ENCODE results near the gene PARD3B.

The PARD3B gene

GRCh38 chr2:205656461-205656860, 1111.2 kb downstream of the PARD3B start:
- H3K27ac Mint-ChIP-seq = no peak overlapping the region
- H3K27me3 Mint-ChIP-seq = no peaks in the 10 kb centered on the region
- no peak overlapping the region for H3K4me3 Mint-ChIP-seq
- peaks cover 24% of the 10 kb centered on the region for H3K4me1 Mint-ChIP-seq
- no peak for ATAC-seq
- H3K9me3 Mint-ChIP-seq = no peaks in the 10 kb centered on the region
- no peak for DNase-seq
- H3K36me3 Mint-ChIP-seq (ENCODE audit: low read depth) = no peaks in the 10 kb centered on the region

- ATAC-seq (no peak), DNase-seq (no peak)
- no peaks in the 10 kb centered on the region for H3K9me3 Mint-ChIP-seq
- H3K36me3 Mint-ChIP-seq (ENCODE audit: low read depth) = no peaks in the 10 kb centered on the region
- H3K4me3 Mint-ChIP-seq = no peak overlapping the region
- no peaks in the 10 kb centered on the region for H3K27me3 Mint-ChIP-seq
- no peak overlapping the region for H3K27ac Mint-ChIP-seq
- peaks cover 27% of the 10 kb centered on the region for H3K4me1 Mint-ChIP-seq
Observed at GRCh38 chr2:205656941-205657340, 1111.7 kb downstream of the PARD3B start.

- Mint-ChIP-seq H3K36me3 (ENCODE audit: low read depth) (no peaks in the 10 kb centered on the region), H3K4me1 (peaks cover 32% of the 10 kb centered on the region), H3K27ac (no peak overlapping the region), H3K27me3 (no peaks in the 10 kb centered on the region), H3K9me3 (no peaks in the 10 kb centered on the region), H3K4me3 (no peak overlapping the region)
- DNase-seq (no peak), ATAC-seq (no peak)
Observed at GRCh38 chr2:205657579-205657978, 1112.3 kb downstream of the PARD3B start.

GRCh38 chr2:205658068-205658467, 1112.8 kb downstream of the PARD3B start:
- no peak overlapping the region for H3K27ac Mint-ChIP-seq
- H3K4me3 Mint-ChIP-seq = no peak overlapping the region
- DNase-seq (no peak), ATAC-seq (no peak)
- H3K36me3 Mint-ChIP-seq (ENCODE audit: low read depth) = no peaks in the 10 kb centered on the region
- H3K9me3 Mint-ChIP-seq = no peaks in the 10 kb centered on the region
- H3K27me3 Mint-ChIP-seq = no peaks in the 10 kb centered on the region
- peaks cover 33% of the 10 kb centered on the region for H3K4me1 Mint-ChIP-seq

GRCh38 chr2:205658572-205658971, 1113.3 kb downstream of the PARD3B start:
- Mint-ChIP-seq H3K9me3 (no peaks in the 10 kb centered on the region), H3K27ac (no peak overlapping the region), H3K4me1 (peaks cover 33% of the 10 kb centered on the region), H3K36me3 (ENCODE audit: low read depth) (no peaks in the 10 kb centered on the region), H3K4me3 (no peak overlapping the region), H3K27me3 (no peaks in the 10 kb centered on the region)
- no peak for DNase-seq
- ATAC-seq = no peak

- no peak for ATAC-seq
- Mint-ChIP-seq H3K9me3 (no peaks in the 10 kb centered on the region), H3K27me3 (no peaks in the 10 kb centered on the region), H3K27ac (no peak overlapping the region), H3K36me3 (ENCODE audit: low read depth) (no peaks in the 10 kb centered on the region), H3K4me1 (peaks cover 33% of the 10 kb centered on the region), H3K4me3 (no peak overlapping the region)
- DNase-seq = no peak
Observed at GRCh38 chr2:205659922-205660321, 1114.6 kb downstream of the PARD3B start.

- Mint-ChIP-seq H3K36me3 (ENCODE audit: low read depth) (no peaks in the 10 kb centered on the region), H3K9me3 (no peaks in the 10 kb centered on the region), H3K4me3 (peak overlapping the region; percentile 13), H3K27me3 (no peaks in the 10 kb centered on the region), H3K27ac (peak overlapping the region; percentile 31), H3K4me1 (peaks cover 26% of the 10 kb centered on the region)
- DNase-seq = peak; percentile 44
- ATAC-seq = peak; percentile 71
Observed at GRCh38 chr2:205660521-205661124, 1115.3 kb downstream of the PARD3B start.

- Mint-ChIP-seq H3K27ac (no peak overlapping the region), H3K4me1 (peaks cover 25% of the 10 kb centered on the region), H3K4me3 (no peak overlapping the region), H3K27me3 (no peaks in the 10 kb centered on the region), H3K36me3 (ENCODE audit: low read depth) (no peaks in the 10 kb centered on the region), H3K9me3 (no peaks in the 10 kb centered on the region)
- no peak for DNase-seq
- ATAC-seq = no peak
Observed at GRCh38 chr2:205661281-205661680, 1116.0 kb downstream of the PARD3B start.

GRCh38 chr2:205662206-205662965, 1117.1 kb downstream of the PARD3B start:
- ATAC-seq = no peak
- Mint-ChIP-seq H3K4me3 (no peak overlapping the region), H3K9me3 (no peaks in the 10 kb centered on the region), H3K27me3 (no peaks in the 10 kb centered on the region), H3K4me1 (peaks cover 25% of the 10 kb centered on the region), H3K27ac (no peak overlapping the region), H3K36me3 (ENCODE audit: low read depth) (no peaks in the 10 kb centered on the region)
- no peak for DNase-seq

GRCh38 chr2:205665791-205666190, 1120.5 kb downstream of the PARD3B start:
- H3K27me3 Mint-ChIP-seq = no peaks in the 10 kb centered on the region
- no peaks in the 10 kb centered on the region for H3K36me3 Mint-ChIP-seq (ENCODE audit: low read depth)
- DNase-seq (no peak), ATAC-seq (no peak)
- no peak overlapping the region for H3K27ac Mint-ChIP-seq
- H3K4me1 Mint-ChIP-seq = peaks cover 15% of the 10 kb centered on the region
- no peaks in the 10 kb centered on the region for H3K9me3 Mint-ChIP-seq
- H3K4me3 Mint-ChIP-seq = no peak overlapping the region

Data from activated naive CD8-positive, alpha-beta T cell treated with anti-CD3 and anti-CD28 coated beads, Interleukin-2, amount 50 U/mL, for 24 hours (primary cell).